Measurements from ENCODE around the gene CUX1.

GRCh38 chr7:102005933-102006480 lies 188.6 kb downstream of the CUX1 start:
- TF ChIP-seq EP300 (IDR thresholded peaks at IDR 0.05) = no peak
- no peak for TF ChIP-seq CTCF (IDR thresholded peaks at IDR 0.05)
- no peak for TF ChIP-seq POLR2A (IDR thresholded peaks at IDR 0.05)

All from ovary (tissue), 3 donors.